ENCODE data around the gene SF3B6.

Gene SF3B6

GRCh38 chr2:24088821-24089359 lies 12.8 kb upstream of the SF3B6 start:
- TF ChIP-seq CTCF (IDR thresholded peaks at IDR 0.05; ENCODE audit: low read depth, low read length, missing control alignments) = no peak
- H3K4me3 ChIP-seq (ENCODE audit: low read depth, low read length) = no peak overlapping the region
- DNase-seq (ENCODE audit: low read depth) = no peak

GRCh38 chr2:24087032-24087431 lies 10.9 kb upstream of the SF3B6 start:
- TF ChIP-seq CTCF (IDR thresholded peaks at IDR 0.05; ENCODE audit: low read depth, low read length, missing control alignments) = no peak
- no peak for DNase-seq (ENCODE audit: low read depth)
- H3K4me3 ChIP-seq (ENCODE audit: low read depth, low read length) = no peak overlapping the region

GRCh38 chr2:24086241-24086640 lies 10.1 kb upstream of the SF3B6 start:
- no peak overlapping the region for H3K4me3 ChIP-seq (ENCODE audit: low read depth, low read length)
- no peak for DNase-seq (ENCODE audit: low read depth)
- TF ChIP-seq CTCF (IDR thresholded peaks at IDR 0.05; ENCODE audit: low read depth, low read length, missing control alignments) = no peak

- TF ChIP-seq CTCF (IDR thresholded peaks at IDR 0.05; ENCODE audit: low read depth, low read length, missing control alignments) = no peak
- H3K4me3 ChIP-seq (ENCODE audit: low read depth, low read length) = peak overlapping the region; percentile 65
- DNase-seq (ENCODE audit: low read depth) = no peak
Measured at GRCh38 chr2:24085200-24085489, 9.0 kb upstream of the SF3B6 start.

- peak within 1 kb of the TSS; percentile 65 for H3K4me3 ChIP-seq (ENCODE audit: low read depth, low read length)
- TF ChIP-seq CTCF (IDR thresholded peaks at IDR 0.05; ENCODE audit: low read depth, low read length, missing control alignments) = peak; percentile 83
- DNase-seq (ENCODE audit: low read depth) = peak; percentile 44
Measured at GRCh38 chr2:24084386-24085199, 8.5 kb upstream of the SF3B6 start, which contains the start of gene TP53I3. Gene TP53I3, minus strand, starts transcription at chr2:24084834. Its CDS starts 508 bp downstream, at chr2:24084326.

- peak; percentile 91 for DNase-seq (ENCODE audit: low read depth)
- H3K4me3 ChIP-seq (ENCODE audit: low read depth, low read length) = peak overlapping the region; percentile 65
- no peak for TF ChIP-seq CTCF (IDR thresholded peaks at IDR 0.05; ENCODE audit: low read depth, low read length, missing control alignments)
Measured at GRCh38 chr2:24083567-24084385, 7.7 kb upstream of the SF3B6 start.

All from GM12864 (cell line).